ENCODE data around the gene FANCC.

- TF ChIP-seq CTCF (IDR thresholded peaks at IDR 0.05; ENCODE audit: insufficient read depth, low read depth, low read length) (no peak), EZH2 (IDR thresholded peaks at IDR 0.05; ENCODE audit: insufficient read depth, low read length) (no peak)
These were observed 217.4 kb downstream of the FANCC start for GRCh38 chr9:95100071-95100627.
